Measurements from ENCODE around the gene ZFYVE26.

The ZFYVE26 gene

GRCh38 chr14:67744046-67744445 is 72.3 kb downstream of the ZFYVE26 start:
- Histone ChIP-seq H3K36me3 (ENCODE audit: control insufficient read depth, insufficient read depth, low read length) (peaks cover 6% of the 10 kb centered on the region), H3K9me3 (ENCODE audit: control insufficient read depth, insufficient read depth, low read length) (no peaks in the 10 kb centered on the region), H3K9ac (ENCODE audit: low read depth, low read length) (no peak overlapping the region), H3K4me3 (ENCODE audit: low read depth, low read length) (no peak overlapping the region), H3K27me3 (ENCODE audit: control insufficient read depth, insufficient read depth, low read length) (no peaks in the 10 kb centered on the region), H3K4me1 (ENCODE audit: control insufficient read depth, insufficient read depth, low read length) (no peaks in the 10 kb centered on the region)

DNA sequence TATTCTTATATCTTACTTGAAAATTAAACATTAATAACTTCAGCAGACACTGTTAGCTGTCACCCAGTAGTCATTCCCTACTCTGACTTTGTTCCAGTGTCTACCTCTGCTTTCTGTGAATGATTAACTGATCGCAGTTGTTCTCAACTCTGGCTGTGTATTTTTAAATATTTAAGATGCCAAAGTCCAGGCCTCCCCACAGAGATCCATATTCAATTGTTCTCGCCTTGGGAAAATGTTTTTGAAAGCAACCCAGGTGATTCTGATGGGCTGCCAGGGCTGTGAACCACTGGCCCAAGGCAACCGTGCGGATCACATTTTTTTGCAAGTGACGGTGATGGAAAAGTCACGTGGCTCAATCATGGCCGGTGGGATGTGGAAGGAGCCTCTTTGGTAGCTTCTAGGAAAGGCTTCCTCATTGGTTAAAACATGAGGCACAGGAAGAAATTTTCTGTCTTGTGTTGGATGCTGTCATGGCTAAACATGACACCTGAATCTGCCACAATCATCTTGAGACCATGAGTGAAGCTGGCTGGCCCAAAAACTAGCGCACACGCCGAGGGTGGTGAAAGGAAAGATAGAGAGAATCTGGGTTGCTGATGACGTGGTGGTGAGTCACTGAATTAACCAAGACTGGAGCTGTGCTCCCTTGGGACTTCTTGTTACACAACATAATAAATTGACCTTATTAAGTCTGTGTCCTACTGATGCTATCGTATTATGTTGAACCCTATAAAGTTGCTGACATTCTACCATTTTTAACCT is 77.5 kb downstream of the ZFYVE26 start:
- Histone ChIP-seq H3K9me3 (ENCODE audit: control insufficient read depth, insufficient read depth, low read length) (no peaks in the 10 kb centered on the region), H3K27me3 (ENCODE audit: control insufficient read depth, insufficient read depth, low read length) (no peaks in the 10 kb centered on the region), H3K4me1 (ENCODE audit: control insufficient read depth, insufficient read depth, low read length) (no peaks in the 10 kb centered on the region), H3K4me3 (ENCODE audit: low read depth, low read length) (no peak overlapping the region), H3K9ac (ENCODE audit: low read depth, low read length) (no peak overlapping the region), H3K36me3 (ENCODE audit: control insufficient read depth, insufficient read depth, low read length) (no peaks in the 10 kb centered on the region)

DNA sequence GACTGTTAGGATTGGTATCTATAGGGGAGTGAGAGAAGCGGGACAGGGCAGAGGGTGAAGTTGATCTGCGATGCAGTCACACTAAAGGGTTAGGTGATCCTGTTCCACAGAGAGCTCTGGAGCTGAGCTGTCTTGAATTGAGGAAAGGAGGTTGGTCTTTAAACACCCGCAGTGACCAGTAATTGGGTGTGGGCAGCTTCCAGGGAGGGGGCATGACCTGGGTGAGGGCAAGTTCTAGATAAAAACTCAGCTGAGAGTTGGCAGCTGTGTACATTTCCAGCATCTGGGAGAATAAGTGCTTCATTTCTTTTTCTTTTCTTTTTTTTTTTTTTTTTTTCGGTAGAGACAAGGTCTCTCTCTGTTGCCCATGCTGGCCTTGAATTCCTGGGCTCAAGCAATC is 79.6 kb downstream of the ZFYVE26 start:
- H3K9me3 ChIP-seq (ENCODE audit: control insufficient read depth, insufficient read depth, low read length), result no peaks in the 10 kb centered on the region
- no peaks in the 10 kb centered on the region for H3K4me1 ChIP-seq (ENCODE audit: control insufficient read depth, insufficient read depth, low read length)
- H3K9ac ChIP-seq (ENCODE audit: low read depth, low read length), result no peak overlapping the region
- H3K27me3 ChIP-seq (ENCODE audit: control insufficient read depth, insufficient read depth, low read length), result no peaks in the 10 kb centered on the region
- no peak overlapping the region for H3K4me3 ChIP-seq (ENCODE audit: low read depth, low read length)
- H3K36me3 ChIP-seq (ENCODE audit: control insufficient read depth, insufficient read depth, low read length), result no peaks in the 10 kb centered on the region

DNA sequence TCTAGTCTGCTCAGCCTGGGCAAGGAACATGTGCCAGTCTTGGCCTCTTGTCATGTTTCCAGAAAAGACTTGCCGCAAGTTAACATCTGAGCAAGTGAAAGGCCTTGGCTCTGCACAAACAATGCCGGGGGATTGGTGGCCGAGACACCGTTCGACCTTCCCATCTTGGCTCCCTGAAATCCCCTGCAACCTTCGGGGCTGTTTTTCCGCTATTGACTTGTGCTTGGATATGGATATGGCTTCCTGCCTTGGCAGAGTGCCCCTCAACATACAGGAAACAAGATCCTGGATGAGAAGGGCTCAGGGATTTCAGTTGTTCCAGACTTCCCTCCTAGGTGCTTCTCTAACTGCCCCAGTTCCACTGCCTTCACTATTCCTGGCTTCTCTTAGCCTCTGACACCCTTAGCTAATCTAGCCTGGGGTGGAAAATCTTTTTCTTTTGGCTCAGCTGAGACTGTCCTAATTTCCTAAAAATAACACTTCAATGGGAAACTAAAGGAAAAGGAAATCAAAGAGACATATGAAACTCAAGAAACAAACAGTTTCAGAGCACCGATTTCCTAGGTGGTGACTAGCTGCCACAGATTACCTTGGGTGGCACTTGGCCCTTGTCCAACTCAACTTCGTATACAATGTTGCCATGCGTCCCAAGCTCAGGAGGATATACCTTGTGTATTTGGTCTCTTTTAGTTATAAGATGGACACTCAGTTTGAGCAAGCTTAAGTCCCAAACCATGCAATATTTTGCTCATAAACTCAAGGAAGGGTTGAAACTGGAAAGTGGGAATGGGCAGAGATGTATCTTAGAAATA is 80.8 kb downstream of the ZFYVE26 start:
- no peaks in the 10 kb centered on the region for H3K9me3 ChIP-seq (ENCODE audit: control insufficient read depth, insufficient read depth, low read length)
- H3K36me3 ChIP-seq (ENCODE audit: control insufficient read depth, insufficient read depth, low read length), result no peaks in the 10 kb centered on the region
- H3K4me1 ChIP-seq (ENCODE audit: control insufficient read depth, insufficient read depth, low read length), result no peaks in the 10 kb centered on the region
- H3K9ac ChIP-seq (ENCODE audit: low read depth, low read length), result no peak overlapping the region
- no peak overlapping the region for H3K4me3 ChIP-seq (ENCODE audit: low read depth, low read length)
- no peaks in the 10 kb centered on the region for H3K27me3 ChIP-seq (ENCODE audit: control insufficient read depth, insufficient read depth, low read length)

GRCh38 chr14:67734675-67735074 is 81.7 kb downstream of the ZFYVE26 start:
- H3K4me3 ChIP-seq (ENCODE audit: low read depth, low read length), result no peak overlapping the region

GRCh38 chr14:67733616-67734015 is 82.8 kb downstream of the ZFYVE26 start:
- Histone ChIP-seq H3K27me3 (ENCODE audit: control insufficient read depth, insufficient read depth, low read length) (no peaks in the 10 kb centered on the region), H3K4me1 (ENCODE audit: control insufficient read depth, insufficient read depth, low read length) (peaks cover 11% of the 10 kb centered on the region), H3K9ac (ENCODE audit: low read depth, low read length) (no peak overlapping the region), H3K4me3 (ENCODE audit: low read depth, low read length) (no peak overlapping the region), H3K36me3 (ENCODE audit: control insufficient read depth, insufficient read depth, low read length) (no peaks in the 10 kb centered on the region), H3K9me3 (ENCODE audit: control insufficient read depth, insufficient read depth, low read length) (no peaks in the 10 kb centered on the region)

More at GRCh38 chr14:67734675-67735074, 81.7 kb downstream of the ZFYVE26 start:
- peaks cover 4% of the 10 kb centered on the region for H3K4me1 ChIP-seq (ENCODE audit: control insufficient read depth, insufficient read depth, low read length)
- H3K27me3 ChIP-seq (ENCODE audit: control insufficient read depth, insufficient read depth, low read length), result no peaks in the 10 kb centered on the region
- H3K9ac ChIP-seq (ENCODE audit: low read depth, low read length), result no peak overlapping the region
- no peaks in the 10 kb centered on the region for H3K9me3 ChIP-seq (ENCODE audit: control insufficient read depth, insufficient read depth, low read length)
- H3K36me3 ChIP-seq (ENCODE audit: control insufficient read depth, insufficient read depth, low read length), result no peaks in the 10 kb centered on the region

GRCh38 chr14:67729072-67729885 is 87.1 kb downstream of the ZFYVE26 start:
- H3K4me1 ChIP-seq (ENCODE audit: control insufficient read depth, insufficient read depth, low read length), result peaks cover 18% of the 10 kb centered on the region
- no peaks in the 10 kb centered on the region for H3K27me3 ChIP-seq (ENCODE audit: control insufficient read depth, insufficient read depth, low read length)
- H3K9ac ChIP-seq (ENCODE audit: low read depth, low read length), result peak overlapping the region; percentile 48
- no peaks in the 10 kb centered on the region for H3K36me3 ChIP-seq (ENCODE audit: control insufficient read depth, insufficient read depth, low read length)
- peak overlapping the region; percentile 1 for H3K4me3 ChIP-seq (ENCODE audit: low read depth, low read length)
- no peaks in the 10 kb centered on the region for H3K9me3 ChIP-seq (ENCODE audit: control insufficient read depth, insufficient read depth, low read length)

DNA sequence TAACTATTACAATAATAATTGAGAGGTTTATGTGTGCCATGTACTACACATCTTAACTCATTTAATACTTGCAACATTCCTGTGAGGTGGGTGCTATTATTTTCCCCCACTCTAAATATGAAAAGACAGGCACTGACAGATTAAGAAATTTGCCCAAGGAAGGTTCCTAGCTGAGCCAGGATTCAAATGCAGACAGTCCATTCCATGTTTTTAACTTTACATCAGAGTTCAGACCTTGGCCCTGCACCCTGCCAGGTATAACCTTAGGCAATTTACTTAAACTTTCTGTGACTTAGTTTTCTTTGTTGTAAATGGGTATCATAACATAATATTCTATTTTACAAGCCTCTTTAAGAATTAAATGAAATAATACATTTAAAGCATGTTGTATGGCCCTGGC is 88.1 kb downstream of the ZFYVE26 start:
- no peaks in the 10 kb centered on the region for H3K36me3 ChIP-seq (ENCODE audit: control insufficient read depth, insufficient read depth, low read length)
- H3K4me1 ChIP-seq (ENCODE audit: control insufficient read depth, insufficient read depth, low read length), result peaks cover 18% of the 10 kb centered on the region
- no peaks in the 10 kb centered on the region for H3K9me3 ChIP-seq (ENCODE audit: control insufficient read depth, insufficient read depth, low read length)
- H3K4me3 ChIP-seq (ENCODE audit: low read depth, low read length), result no peak overlapping the region
- H3K27me3 ChIP-seq (ENCODE audit: control insufficient read depth, insufficient read depth, low read length), result no peaks in the 10 kb centered on the region
- H3K9ac ChIP-seq (ENCODE audit: low read depth, low read length), result no peak overlapping the region

DNA sequence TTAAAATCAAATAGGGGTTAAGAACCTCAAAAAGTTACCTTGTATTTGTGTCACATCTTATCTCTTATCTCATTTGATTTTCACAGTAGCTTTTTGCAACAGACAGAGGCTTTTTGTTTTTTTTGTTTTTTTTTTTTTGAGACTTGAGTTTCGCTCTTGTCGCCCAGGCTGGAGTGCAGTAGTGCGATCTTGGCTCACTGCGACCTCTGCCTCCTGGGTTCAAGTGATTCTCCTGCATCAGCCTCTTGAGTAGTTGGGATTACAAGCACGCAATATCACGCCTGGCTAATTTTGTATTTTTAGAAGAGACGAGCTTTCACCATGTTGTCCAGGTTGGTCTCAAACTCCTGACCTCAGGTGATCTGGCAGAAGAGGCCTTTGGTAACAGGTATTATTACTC is 89.0 kb downstream of the ZFYVE26 start:
- H3K9me3 ChIP-seq (ENCODE audit: control insufficient read depth, insufficient read depth, low read length), result no peaks in the 10 kb centered on the region
- no peaks in the 10 kb centered on the region for H3K36me3 ChIP-seq (ENCODE audit: control insufficient read depth, insufficient read depth, low read length)
- H3K4me1 ChIP-seq (ENCODE audit: control insufficient read depth, insufficient read depth, low read length), result peaks cover 18% of the 10 kb centered on the region
- H3K27me3 ChIP-seq (ENCODE audit: control insufficient read depth, insufficient read depth, low read length), result no peaks in the 10 kb centered on the region
- no peak overlapping the region for H3K4me3 ChIP-seq (ENCODE audit: low read depth, low read length)
- H3K9ac ChIP-seq (ENCODE audit: low read depth, low read length), result no peak overlapping the region

DNA sequence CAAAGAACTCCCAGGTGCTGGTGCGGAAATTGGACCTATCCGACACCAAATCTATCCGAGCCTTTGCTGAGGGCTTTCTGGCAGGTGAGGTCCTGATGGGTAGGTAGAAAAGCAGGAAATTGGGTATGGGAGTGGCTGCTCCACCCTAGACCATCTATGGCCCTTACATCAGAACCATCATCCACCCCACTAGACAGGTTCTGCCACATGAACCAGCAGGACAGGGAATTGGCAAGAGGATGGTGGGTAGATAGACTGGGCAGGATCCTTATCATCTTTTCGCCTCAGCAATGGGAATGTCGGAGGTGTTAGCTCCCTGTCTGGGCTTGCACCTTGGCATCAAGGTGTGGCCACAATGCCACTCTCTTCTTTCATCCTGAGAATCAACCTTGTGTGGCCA is 91.2 kb downstream of the ZFYVE26 start:
- H3K4me3 ChIP-seq (ENCODE audit: low read depth, low read length), result no peak overlapping the region
- H3K4me1 ChIP-seq (ENCODE audit: control insufficient read depth, insufficient read depth, low read length), result peaks cover 18% of the 10 kb centered on the region
- peaks cover 2% of the 10 kb centered on the region for H3K27me3 ChIP-seq (ENCODE audit: control insufficient read depth, insufficient read depth, low read length)
- H3K9me3 ChIP-seq (ENCODE audit: control insufficient read depth, insufficient read depth, low read length), result no peaks in the 10 kb centered on the region
- no peak overlapping the region for H3K9ac ChIP-seq (ENCODE audit: low read depth, low read length)
- no peaks in the 10 kb centered on the region for H3K36me3 ChIP-seq (ENCODE audit: control insufficient read depth, insufficient read depth, low read length)

DNA sequence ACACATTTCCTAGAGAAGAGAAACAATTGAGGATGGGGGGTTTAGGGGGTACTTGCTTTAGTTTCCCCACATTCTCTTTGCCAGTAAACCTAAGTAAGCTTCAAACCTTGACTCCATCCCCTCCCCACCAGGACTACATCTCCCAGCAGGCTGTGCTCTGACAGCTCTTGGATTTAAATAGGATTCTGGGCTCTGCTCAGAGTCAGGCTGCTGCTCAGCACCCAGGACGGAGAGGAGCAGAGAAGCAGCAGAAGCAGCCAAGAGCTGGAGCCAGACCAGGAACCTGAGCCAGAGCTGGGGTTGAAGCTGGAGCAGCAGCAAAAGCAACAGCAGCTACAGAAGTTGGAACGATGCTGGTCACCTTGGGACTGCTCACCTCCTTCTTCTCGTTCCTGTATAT is 94.1 kb downstream of the ZFYVE26 start:
- Histone ChIP-seq H3K27me3 (ENCODE audit: control insufficient read depth, insufficient read depth, low read length) (peaks cover 2% of the 10 kb centered on the region), H3K36me3 (ENCODE audit: control insufficient read depth, insufficient read depth, low read length) (no peaks in the 10 kb centered on the region), H3K4me1 (ENCODE audit: control insufficient read depth, insufficient read depth, low read length) (no peaks in the 10 kb centered on the region), H3K9ac (ENCODE audit: low read depth, low read length) (no peak overlapping the region), H3K9me3 (ENCODE audit: control insufficient read depth, insufficient read depth, low read length) (no peaks in the 10 kb centered on the region), H3K4me3 (ENCODE audit: low read depth, low read length) (peak overlapping the region; percentile 12)
